Measurements from ENCODE around the gene SYPL1. TPM values are rescaled to one million over a fixed set of nuclear protein-coding genes. Genes with fewer than 3 reads are reported as not detected.

SYPL1 gene
- total and polyA plus RNA-seq, 2 donors (not counting 1 experiment from before 2014, with no cell fraction given), result 58.5 to 130 TPM

- H3K27me3 Mint-ChIP-seq, result no peaks in the 10 kb centered on the region
- ATAC-seq (ENCODE audit: low read depth) (peak; percentile 4), DNase-seq (no peak)
- peaks cover 64% of the 10 kb centered on the region for H3K4me1 Mint-ChIP-seq
- intact Hi-C loops (cut with micrococcal nuclease), result loop anchor here (1.0 to 10.0 kb wide), 5 partner anchors 37 to 407 kb away; no protein-coding TSS in a partner anchor
- ChIA-PET POLR2A (interaction anchor here (0.7 to 7.3 kb wide), 12 partner anchors 10 to 1089 kb away, joined by 3 to 148 read pairs (median 8); partner anchors contain the start of genes NAMPT and SYPL1), CTCF (interaction anchor here (0.6 to 13.0 kb wide), 28 partner anchors 9 to 400 kb away, joined by 3 to 390 read pairs (median 12); partner anchors contain the start of gene SYPL1)
- TF ChIP-seq CTCF (IDR thresholded peaks at IDR 0.05), result peak; percentile 33
- no peak for TF ChIP-seq EZH2 (IDR thresholded peaks at IDR 0.05; ENCODE audit: borderline replicate concordance, insufficient read depth, low read depth, low read length, poor library complexity, severe bottlenecking)
- peak overlapping the region; percentile 96 for H3K27ac Mint-ChIP-seq
- Histone ChIP-seq H3K36me3 (replicated peaks in 1 of 2; ENCODE audit: control extremely low read depth in 1 of 2, control insufficient read depth in 1 of 2, extremely low read depth in 1 of 2, insufficient read depth in 2 of 2, low read length in 1 of 2) (no peaks in the 10 kb centered on the region), H3K9ac (ENCODE audit: low read length) (peak overlapping the region; percentile 6), H3K4me1 (ENCODE audit: control insufficient read depth in 2 of 2, insufficient read depth in 2 of 2, low read length in 2 of 2) (peaks cover 58 to 66% of the 10 kb centered on the region in 2 donors), H3K4me3 (ENCODE audit: control extremely low read depth in 1 of 5, extremely low read depth in 1 of 5, insufficient read depth in 1 of 5, low read depth in 2 of 5, low read length in 4 of 5) (peak overlapping the region in 2 of 5 experiments; percentile 0 to 23), H2AFZ (ENCODE audit: insufficient read depth, low read depth, low read length, poor library complexity, severe bottlenecking) (peak overlapping the region; percentile 52), H3K79me2 (ENCODE audit: control insufficient read depth, insufficient read depth, low read length) (no peaks in the 10 kb centered on the region), H4K20me1 (ENCODE audit: control insufficient read depth, insufficient read depth, low read length, poor library complexity, severe bottlenecking) (no peaks in the 10 kb centered on the region), H3K27ac (ENCODE audit: low read length in 2 of 2) (peak overlapping the region; percentile 89 to 94), H3K27me3 (replicated peaks in 1 of 4; ENCODE audit: control extremely low read depth in 1 of 4, control insufficient read depth in 3 of 4, insufficient read depth in 4 of 4, low read length in 3 of 4) (no peaks in the 10 kb centered on the region), H3K9me3 (ENCODE audit: control extremely low read depth in 1 of 3, control insufficient read depth in 2 of 3, insufficient read depth in 1 of 3, low read length in 2 of 3) (peaks cover 0 to 19% (median 1%) of the 10 kb centered on the region in 3 donors), H3K4me2 (replicated peaks; ENCODE audit: low read depth, low read length, poor library complexity, severe bottlenecking) (peak overlapping the region; percentile 74)
- WGBS (ENCODE audit: insufficient coverage), result 36% methylated on average over 4 of the region's 10 CpGs
- H3K9me3 Mint-ChIP-seq (ENCODE audit: insufficient read depth), result no peaks in the 10 kb centered on the region
- H3K4me3 Mint-ChIP-seq, result peak overlapping the region; percentile 73
Observed at GRCh38 chr7:106057204-106057961, 54.7 kb downstream of the SYPL1 start.

All from B cell (primary cell).